Stimulated activated CD8-positive, alpha-beta memory T cell treated with anti-CD3 and anti-CD28 coated beads, Interleukin-12 subunit alpha, Interleukin-12 subunit beta, amount 100 ng/mL, for 1 hour (primary cell): ENCODE results near the gene TOR4A.

Source experiments
- DNase-seq: peaks from one replicate; pipeline ENCODE4 v3.0.0-alpha.2; 2020; ENCODE audit warnings: low read depth

The TOR4A gene

GRCh38 chr9:137277329-137278041, at the start of gene TOR4A:
TOR4A (plus strand) TSS chr9:137277726; CDS start chr9:137278690, 964 bp downstream.
- DNase-seq: no peak

- no peak for DNase-seq
Measured at GRCh38 chr9:137227853-137228505, 49.5 kb upstream of the TOR4A start.

GRCh38 chr9:137228506-137228967, 49.0 kb upstream of the TOR4A start:
- DNase-seq: no peak

- no peak for DNase-seq
Measured at GRCh38 chr9:137228968-137229896, 48.3 kb upstream of the TOR4A start.

- DNase-seq: no peak
Measured at GRCh38 chr9:137229903-137230704, 47.4 kb upstream of the TOR4A start.

- no peak for DNase-seq
Measured at GRCh38 chr9:137230705-137231371, 46.7 kb upstream of the TOR4A start, which contains the start of gene SLC34A3. SLC34A3 (plus strand) TSS chr9:137230901; CDS start chr9:137231703, 802 bp downstream.

GRCh38 chr9:137231372-137232039, 46.0 kb upstream of the TOR4A start:
- DNase-seq: no peak

GRCh38 chr9:137232101-137232500, 45.4 kb upstream of the TOR4A start:
- no peak for DNase-seq

GRCh38 chr9:137232510-137232909, 45.0 kb upstream of the TOR4A start:
- DNase-seq: no peak

GRCh38 chr9:137233143-137233980, 44.2 kb upstream of the TOR4A start:
- DNase-seq: no peak

- no peak for DNase-seq
Measured at GRCh38 chr9:137234055-137234697, 43.4 kb upstream of the TOR4A start.

- DNase-seq: no peak
Measured at GRCh38 chr9:137234758-137235423, 42.6 kb upstream of the TOR4A start.

- DNase-seq: no peak
Measured at GRCh38 chr9:137235424-137236237, 41.9 kb upstream of the TOR4A start.

GRCh38 chr9:137236238-137236935, 41.1 kb upstream of the TOR4A start:
- peak; percentile 84 for DNase-seq

GRCh38 chr9:137236936-137237421, 40.5 kb upstream of the TOR4A start:
- no peak for DNase-seq
